HEK293 (cell line): ENCODE measurements around the gene BOK.

Experiments
- BCL11A ChIP-seq: fragments of 450-650 bp; formaldehyde crosslinking; IDR thresholded peaks from 2 replicates; pipeline ENCODE4 v1.5.1; 2016; ENCODE audit warnings: low read depth, missing biosample characterization, missing genetic modification characterization
- BCL11B ChIP-seq: fragments of 450-650 bp; formaldehyde crosslinking; IDR thresholded peaks from 2 replicates; pipeline ENCODE4 v1.5.1; 2016; ENCODE audit warnings: low read depth, missing biosample characterization, missing genetic modification characterization
- KLF17 ChIP-seq: fragments of 450-650 bp; formaldehyde crosslinking; IDR thresholded peaks from 2 replicates; pipeline ENCODE4 v1.5.1; 2016; ENCODE audit warnings: missing biosample characterization, missing genetic modification characterization
- MZF1 ChIP-seq: fragments of 450-650 bp; formaldehyde crosslinking; IDR thresholded peaks from 2 replicates; pipeline ENCODE4 v1.5.1; 2017; ENCODE audit warnings: missing biosample characterization, missing genetic modification characterization, borderline replicate concordance
- ZEB2 ChIP-seq: fragments of 450-650 bp; formaldehyde crosslinking; IDR thresholded peaks from 2 replicates; pipeline ENCODE4 v1.5.1; 2016; ENCODE audit warnings: missing biosample characterization, missing genetic modification characterization
- ZNF133 ChIP-seq: fragments of 450-650 bp; formaldehyde crosslinking; IDR thresholded peaks from 2 replicates; pipeline ENCODE4 v1.5.1; 2016; ENCODE audit warnings: missing biosample characterization, missing genetic modification characterization
- ZNF138 ChIP-seq: fragments of 450-650 bp; formaldehyde crosslinking; IDR thresholded peaks from 2 replicates; pipeline ENCODE4 v1.5.1; 2016; ENCODE audit warnings: missing biosample characterization, missing genetic modification characterization, borderline replicate concordance
- ZNF211 ChIP-seq: fragments of 450-650 bp; formaldehyde crosslinking; IDR thresholded peaks from 2 replicates; pipeline ENCODE4 v1.5.1; 2016; ENCODE audit warnings: low read depth, missing biosample characterization, missing genetic modification characterization
- ZNF248 ChIP-seq: fragments of 450-650 bp; formaldehyde crosslinking; IDR thresholded peaks from 2 replicates; pipeline ENCODE4 v1.5.1; 2017; ENCODE audit warnings: missing biosample characterization, missing genetic modification characterization
- ZNF292 ChIP-seq: fragments of 450-650 bp; formaldehyde crosslinking; IDR thresholded peaks from 2 replicates; pipeline ENCODE4 v1.5.1; 2016; ENCODE audit warnings: low read depth, missing biosample characterization, missing genetic modification characterization, borderline replicate concordance
- ZNF660 ChIP-seq: fragments of 450-650 bp; IDR thresholded peaks from 2 replicates; pipeline ENCODE4 v1.5.1; 2018; ENCODE audit warnings: missing biosample characterization, mild to moderate bottlenecking, missing genetic modification characterization
- TF ChIP-seq, protein P1 (sequence below): fragments of 450-650 bp; formaldehyde crosslinking; IDR thresholded peaks from 2 replicates; pipeline ENCODE4 v1.5.1; 2016; ENCODE audit warnings: missing biosample characterization, missing genetic modification characterization

GRCh38 chr2:241564596-241565410 lies 6.3 kb downstream of the BOK start:
- TF ChIP-seq, protein P1, sequence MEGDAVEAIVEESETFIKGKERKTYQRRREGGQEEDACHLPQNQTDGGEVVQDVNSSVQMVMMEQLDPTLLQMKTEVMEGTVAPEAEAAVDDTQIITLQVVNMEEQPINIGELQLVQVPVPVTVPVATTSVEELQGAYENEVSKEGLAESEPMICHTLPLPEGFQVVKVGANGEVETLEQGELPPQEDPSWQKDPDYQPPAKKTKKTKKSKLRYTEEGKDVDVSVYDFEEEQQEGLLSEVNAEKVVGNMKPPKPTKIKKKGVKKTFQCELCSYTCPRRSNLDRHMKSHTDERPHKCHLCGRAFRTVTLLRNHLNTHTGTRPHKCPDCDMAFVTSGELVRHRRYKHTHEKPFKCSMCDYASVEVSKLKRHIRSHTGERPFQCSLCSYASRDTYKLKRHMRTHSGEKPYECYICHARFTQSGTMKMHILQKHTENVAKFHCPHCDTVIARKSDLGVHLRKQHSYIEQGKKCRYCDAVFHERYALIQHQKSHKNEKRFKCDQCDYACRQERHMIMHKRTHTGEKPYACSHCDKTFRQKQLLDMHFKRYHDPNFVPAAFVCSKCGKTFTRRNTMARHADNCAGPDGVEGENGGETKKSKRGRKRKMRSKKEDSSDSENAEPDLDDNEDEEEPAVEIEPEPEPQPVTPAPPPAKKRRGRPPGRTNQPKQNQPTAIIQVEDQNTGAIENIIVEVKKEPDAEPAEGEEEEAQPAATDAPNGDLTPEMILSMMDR = no peak
- TF ChIP-seq ZNF248 (no peak), ZEB2 (no peak), MZF1 (tag by site-specific recombination) (no peak), ZNF211 (no peak), ZNF138 (no peak), ZNF660 (tag by site-specific recombination) (no peak), BCL11B (no peak), ZNF292 (tag by site-specific recombination) (no peak), BCL11A (no peak), ZNF133 (tag by site-specific recombination) (no peak), KLF17 (tag by site-specific recombination) (no peak)
